H1 (cell line): ENCODE data around the gene PRKCA. TPM values are rescaled to one million over a fixed set of nuclear protein-coding genes. Genes with fewer than 3 reads are reported as not detected.

Experiments
- CTCF ChIA-PET: fragments of 300-600 bp; sonication (Branson Sonifier 250); formaldehyde crosslinking; loops from one replicate; lab custom pipeline; 2021; ENCODE audit not compliant: partially characterized antibody; lab: Charles Lee
- POLR2A ChIA-PET: fragments of 300-600 bp; sonication (Branson Sonifier 250); formaldehyde crosslinking; loops from one replicate; lab custom pipeline; 2021; ENCODE audit warnings: inconsistent platforms; ENCODE audit not compliant: partially characterized antibody; lab: Charles Lee
- DNase-seq, 2 experiments: peaks; one replicate each; pipeline versions ENCODE4 v3.0.0 to v3.0.0-alpha.2; 2010 to 2022; ENCODE audit warnings: low spot score in 2 of 2, low read depth in 1 of 2, mixed read lengths in 1 of 2
- FAIRE-seq: peaks from 2 replicates; lab custom pipeline; 2011; peaks lifted over from hg19 to GRCh38; lab: Jason Lieb, UNC
- H2AFZ ChIP-seq: 2 replicates; pipeline ENCODE4 v1.8.1; 2012; ENCODE audit warnings: low read length, inconsistent platforms
- H2AK5ac ChIP-seq: 2 replicates; pipeline ENCODE4 v1.6.1; 2013; ENCODE audit warnings: low read depth, low read length
- H2BK120ac ChIP-seq: replicated peaks from 2 replicates; pipeline ENCODE3; 2013; ENCODE audit warnings: low read depth, low read length, inconsistent platforms
- H2BK12ac ChIP-seq: 2 replicates; pipeline ENCODE4 v1.6.1; 2013; ENCODE audit warnings: low read depth, low read length
- H2BK15ac ChIP-seq: 2 replicates; pipeline ENCODE4 v1.6.1; 2013; ENCODE audit warnings: low read length
- H2BK20ac ChIP-seq: 2 replicates; pipeline ENCODE4 v1.6.1; 2013; ENCODE audit warnings: low read length
- H2BK5ac ChIP-seq: 2 replicates; pipeline ENCODE4 v1.6.1; 2013; ENCODE audit warnings: low read depth, low read length
- H3K14ac ChIP-seq: 2 replicates; pipeline ENCODE4 v1.6.1; 2013; ENCODE audit warnings: inconsistent platforms; ENCODE audit not compliant: insufficient read length
- H3K18ac ChIP-seq: 2 replicates; pipeline ENCODE4 v1.6.1; 2013; ENCODE audit warnings: low read length; ENCODE audit errors: extremely low read depth
- H3K23ac ChIP-seq: 2 replicates; pipeline ENCODE4 v1.6.1; 2013; ENCODE audit warnings: inconsistent platforms; ENCODE audit not compliant: insufficient read length
- H3K23me2 ChIP-seq: 2 replicates; pipeline ENCODE4 v1.6.1; 2013; ENCODE audit warnings: low read depth, low read length
- H3K27ac ChIP-seq: 2 replicates; pipeline ENCODE4 v1.6.1; 2011; ENCODE audit warnings: low read depth, low read length, inconsistent platforms
- H3K27me3 ChIP-seq, 4 experiments: replicated peaks in 1 of 4; 1 replicate in 1 of 4; 2 replicates in 3 of 4; pipeline versions ENCODE4 v1.6.1 to v1.8.1; 2011 to 2013; ENCODE audit warnings: low read length in 3 of 4, mild to moderate bottlenecking in 3 of 4, inconsistent platforms in 2 of 4, mixed read lengths in 2 of 4, moderate library complexity in 1 of 4; ENCODE audit not compliant: control insufficient read depth in 3 of 4, insufficient read depth in 3 of 4; ENCODE audit errors: extremely low read depth in 1 of 4
- H3K36me3 ChIP-seq, 4 experiments: 2 replicates each; pipeline versions ENCODE4 v1.6.1 to v1.8.1; 2011 to 2013; ENCODE audit warnings: mild to moderate bottlenecking in 4 of 4, low read length in 3 of 4, moderate library complexity in 2 of 4, control low read depth in 1 of 4, inconsistent platforms in 1 of 4; ENCODE audit not compliant: insufficient read depth in 4 of 4, control insufficient read depth in 2 of 4
- H3K4ac ChIP-seq: replicated peaks from 2 replicates; pipeline ENCODE3; 2013; ENCODE audit warnings: low read length, low read depth, mixed read lengths, inconsistent platforms; ENCODE audit not compliant: insufficient read length
- H3K4me1 ChIP-seq, 4 experiments: replicated peaks in 1 of 4; 1 replicate in 1 of 4; 2 replicates in 3 of 4; pipeline versions ENCODE4 v1.6.1 to v1.8.1; 2011 to 2013; ENCODE audit warnings: low read length in 3 of 4, inconsistent platforms in 2 of 4, mixed read lengths in 1 of 4; ENCODE audit not compliant: insufficient read depth in 4 of 4, control insufficient read depth in 3 of 4
- H3K4me2 ChIP-seq, 2 experiments: 2 replicates each; pipeline versions ENCODE4 v1.6.1 to v1.8.1; 2011 to 2013; ENCODE audit warnings: low read depth in 2 of 2, low read length in 2 of 2, control low read depth in 1 of 2, inconsistent platforms in 1 of 2, mild to moderate bottlenecking in 1 of 2; ENCODE audit not compliant: insufficient read depth in 1 of 2
- H3K4me3 ChIP-seq, 4 experiments: fragments of 200-600, 300-600 bp in 1 of 4; sonication (generic), shearing (Covaris generic), sonication (Bioruptor Twin) in 1 of 4; 2 replicates each; pipeline versions ENCODE4 v1.5.1 to v1.8.1; 2011 to 2016; ENCODE audit warnings: low read length in 4 of 4, low read depth in 3 of 4, control low read depth in 2 of 4, inconsistent platforms in 2 of 4, mild to moderate bottlenecking in 2 of 4, mixed read lengths in 1 of 4, moderate library complexity in 1 of 4; ENCODE audit not compliant: insufficient read depth in 2 of 4; ENCODE audit errors: extremely low read depth in 1 of 4
- H3K56ac ChIP-seq: replicated peaks from 2 replicates; pipeline ENCODE3; 2013; ENCODE audit warnings: low read depth, mild to moderate bottlenecking, mixed read lengths, low read length, inconsistent platforms; ENCODE audit not compliant: insufficient read length
- H3K79me1 ChIP-seq: 2 replicates; pipeline ENCODE4 v1.6.1; 2013; ENCODE audit warnings: low read depth, low read length, control low read depth
- H3K79me2 ChIP-seq, 2 experiments: 2 replicates each; pipeline versions ENCODE4 v1.6.1 to v1.8.1; 2012 to 2013; ENCODE audit warnings: low read length in 2 of 2, mild to moderate bottlenecking in 2 of 2, inconsistent platforms in 1 of 2; ENCODE audit not compliant: insufficient read depth in 2 of 2, control insufficient read depth in 1 of 2
- H3K9ac ChIP-seq, 4 experiments: replicated peaks in 1 of 4; 1 replicate in 1 of 4; 2 replicates in 3 of 4; pipeline versions ENCODE4 v1.6.1 to v1.8.1; 2011 to 2013; ENCODE audit warnings: low read depth in 3 of 4, low read length in 3 of 4, control low read depth in 2 of 4, mild to moderate bottlenecking in 2 of 4, moderate library complexity in 2 of 4, inconsistent platforms in 1 of 4; ENCODE audit errors: extremely low read depth in 1 of 4
- H3K9me3 ChIP-seq, 2 experiments: 2 replicates each; pipeline versions ENCODE4 v1.6.1 to v1.8.1; 2012 to 2013; ENCODE audit warnings: mild to moderate bottlenecking in 2 of 2, moderate library complexity in 2 of 2, control low read depth in 1 of 2, inconsistent platforms in 1 of 2, low read depth in 1 of 2, low read length in 1 of 2, mixed read lengths in 1 of 2; ENCODE audit not compliant: insufficient read depth in 2 of 2
- H4K20me1 ChIP-seq, 2 experiments: replicated peaks in 1 of 2; 2 replicates each; pipeline versions ENCODE3 to v1.8.1; 2011 to 2013; ENCODE audit warnings: inconsistent platforms in 2 of 2, low read length in 2 of 2, mild to moderate bottlenecking in 1 of 2; ENCODE audit not compliant: insufficient read depth in 2 of 2, control insufficient read depth in 1 of 2
- H4K5ac ChIP-seq: 2 replicates; pipeline ENCODE4 v1.6.1; 2013; ENCODE audit warnings: low read length, low read depth, mixed read lengths, inconsistent platforms; ENCODE audit not compliant: insufficient read length
- H4K8ac ChIP-seq: 2 replicates; pipeline ENCODE4 v1.8.0; 2013; ENCODE audit warnings: mild to moderate bottlenecking, moderate library complexity, low read length, inconsistent platforms; ENCODE audit not compliant: insufficient read depth; ENCODE audit errors: extremely low read depth
- H4K91ac ChIP-seq: replicated peaks from 2 replicates; pipeline ENCODE3; 2013; ENCODE audit warnings: low read length, mixed read lengths, inconsistent platforms; ENCODE audit not compliant: insufficient read length
- ATF2 ChIP-seq: IDR thresholded peaks from 2 replicates; pipeline ENCODE4 v1.6.1; 2012; ENCODE audit warnings: low read length, inconsistent platforms
- JUN ChIP-seq: IDR thresholded peaks from 2 replicates; pipeline ENCODE4 v1.6.1; 2011; ENCODE audit warnings: low read depth, mild to moderate bottlenecking, improper control_type of control experiment, low read length
- RAD21 ChIP-seq, 2 experiments: IDR thresholded peaks in 1 of 2; conservative IDR thresholded peaks in 1 of 2; 2 replicates each; pipeline ENCODE4 v1.6.1; 2011; ENCODE audit warnings: low read depth in 2 of 2, low read length in 2 of 2, improper control_type of control experiment in 1 of 2, inconsistent platforms in 1 of 2, mild to moderate bottlenecking in 1 of 2, moderate library complexity in 1 of 2
- SAP30 ChIP-seq: fragments of 300-600 bp; sonication (generic); IDR thresholded peaks from 2 replicates; pipeline ENCODE4 v1.7.1; 2012; ENCODE audit warnings: low read length, moderate library complexity, mild to moderate bottlenecking, inconsistent platforms; ENCODE audit not compliant: insufficient read depth, insufficient replicate concordance
- TAF1 ChIP-seq: IDR thresholded peaks from 2 replicates; pipeline ENCODE4 v1.6.1; 2011; ENCODE audit warnings: mild to moderate bottlenecking, low read depth, low read length
- WGBS, 2 experiments: shearing (Covaris generic) in 1 of 2; methylation state at CpG; one replicate each; pipeline versions ENCODE4 v1.1.6 to v1.1.7; 2013 to 2015; ENCODE audit warnings: low lambda C conversion rate in 2 of 2, mixed read lengths in 2 of 2, inconsistent platforms in 1 of 2, low coverage in 1 of 2, missing lambda C conversion rate in 1 of 2; ENCODE audit not compliant: insufficient replicate concordance in 2 of 2, insufficient coverage in 1 of 2, insufficient read length in 1 of 2; ENCODE audit errors: extremely low coverage in 1 of 2, missing lambda C conversion rate in 1 of 2; 5-methylcytosine and 5-hydroxymethylcytosine counted together
- polyA plus RNA-seq, 7 experiments: library from polyadenylated mRNA; depleted of rRNA in 3 of 7; stranded (reverse) in 5 of 7; unstranded in 2 of 7; fragments of >200 nt in 5 of 7; fragments of 200-250 nt in 2 of 7; gene quantifications; 1 replicate in 5 of 7; 2 replicates in 1 of 7; 4 replicates in 1 of 7; pipeline versions ENCODE4 v1.2.1 to v1.2.3, GENCODE V29; 2011 to 2013; ENCODE audit warnings: missing spikeins in 2 of 7, mixed read lengths in 2 of 7
- total RNA-seq: library from RNA; stranded (reverse); fragmentation: NEBNext Ultra II Directional; extraction: Animal tissue kit (Norgen Biotek cat#: 25700); gene quantifications from 2 replicates; pipeline ENCODE4 v1.2.1, GENCODE V29; 2021

The PRKCA gene
- total and polyA plus RNA-seq, 2 of the 8 experiments (the other 6 are each of a cell fraction or from before 2014, with no cell fraction given) = 5.8 to 17.8 TPM

- no peak overlapping the region for H2BK15ac ChIP-seq
- no peak overlapping the region for H3K23ac ChIP-seq
- no peak overlapping the region; the same call in 1 of the 2 replicates for H2BK20ac ChIP-seq
- H4K8ac ChIP-seq = no peak overlapping the region; the same call in 1 of the 2 replicates
- no peak overlapping the region; the same call in 1 of the 2 replicates for H2BK5ac ChIP-seq
- H2BK120ac ChIP-seq = no peak overlapping the region
- ChIA-PET POLR2A (no interaction called here), CTCF (interaction anchor here (0.7 to 1.1 kb wide), 7 partner anchors 10 to 169 kb away, joined by 3 to 4 read pairs (median 3); no protein-coding TSS in a partner anchor)
- H3K23me2 ChIP-seq = no peaks in the 10 kb centered on the region
- H4K20me1 ChIP-seq = no peaks in the 10 kb centered on the region
- DNase-seq (no peak), FAIRE-seq (no peak)
- no peak for TF ChIP-seq RAD21 (IDR thresholded peaks at IDR 0.05 in 1 of 2, conservative IDR thresholded peaks at IDR 0.05 in 1 of 2; ENCODE audit: low read depth in 2 of 2, low read length in 2 of 2)
- no peak for TF ChIP-seq ATF2
- TF ChIP-seq SAP30 = no peak
- no peak for TF ChIP-seq JUN
- TF ChIP-seq TAF1 = no peak
- H2AK5ac ChIP-seq = no peak overlapping the region
- H3K27ac ChIP-seq = no peak overlapping the region
- H3K18ac ChIP-seq = no peak overlapping the region
- H3K14ac ChIP-seq = no peak overlapping the region
- H2AFZ ChIP-seq = no peak overlapping the region
- no peaks in the 10 kb centered on the region for H3K79me2 ChIP-seq
- no peaks in the 10 kb centered on the region for H3K9me3 ChIP-seq
- no peak overlapping the region for H2BK12ac ChIP-seq
- H4K5ac ChIP-seq = no peak overlapping the region
- no peak overlapping the region for H3K9ac ChIP-seq
- 90% methylated on average over 16 of the region's 17 CpGs; no CpG with 5 or more reads in 1 of the 2 experiments for whole genome bisulfite sequencing, 2 experiments
- no peaks in the 10 kb centered on the region for H3K27me3 ChIP-seq
- no peak overlapping the region for H3K56ac ChIP-seq
- H4K91ac ChIP-seq = no peak overlapping the region
- H3K79me1 ChIP-seq = no peaks in the 10 kb centered on the region
- peaks cover 0 to 3% (median 0%) of the 10 kb centered on the region in 4 experiments; a peak in 1 of 8 replicates for H3K36me3 ChIP-seq
- no peak overlapping the region for H3K4me3 ChIP-seq
- no peak overlapping the region for H3K4me2 ChIP-seq
- H3K4ac ChIP-seq = no peak overlapping the region
- H3K4me1 ChIP-seq = peaks cover 0 to 8% (median 4%) of the 10 kb centered on the region in 4 experiments; a peak in 2 of 7 replicates
Measured at GRCh38 chr17:66747578-66748275, 445.3 kb downstream of the PRKCA start.
